Loucy (cell line): ENCODE data around the gene PTGDS.

Experiments
- EZH2phosphoT487 ChIP-seq: fragments of 200-600 bp; IDR thresholded peaks from 2 replicates; pipeline ENCODE4 v1.6.1; 2018; ENCODE audit warnings: antibody characterized with exemption, mild to moderate bottlenecking, moderate library complexity, borderline replicate concordance
- TF ChIP-seq, protein P1 (sequence below): fragments of 200-600 bp; sonication (generic); conservative IDR thresholded peaks from 2 replicates; pipeline ENCODE4 v1.5.1; 2014; ENCODE audit warnings: mild to moderate bottlenecking, antibody characterized with exemption, low read length

DNA sequence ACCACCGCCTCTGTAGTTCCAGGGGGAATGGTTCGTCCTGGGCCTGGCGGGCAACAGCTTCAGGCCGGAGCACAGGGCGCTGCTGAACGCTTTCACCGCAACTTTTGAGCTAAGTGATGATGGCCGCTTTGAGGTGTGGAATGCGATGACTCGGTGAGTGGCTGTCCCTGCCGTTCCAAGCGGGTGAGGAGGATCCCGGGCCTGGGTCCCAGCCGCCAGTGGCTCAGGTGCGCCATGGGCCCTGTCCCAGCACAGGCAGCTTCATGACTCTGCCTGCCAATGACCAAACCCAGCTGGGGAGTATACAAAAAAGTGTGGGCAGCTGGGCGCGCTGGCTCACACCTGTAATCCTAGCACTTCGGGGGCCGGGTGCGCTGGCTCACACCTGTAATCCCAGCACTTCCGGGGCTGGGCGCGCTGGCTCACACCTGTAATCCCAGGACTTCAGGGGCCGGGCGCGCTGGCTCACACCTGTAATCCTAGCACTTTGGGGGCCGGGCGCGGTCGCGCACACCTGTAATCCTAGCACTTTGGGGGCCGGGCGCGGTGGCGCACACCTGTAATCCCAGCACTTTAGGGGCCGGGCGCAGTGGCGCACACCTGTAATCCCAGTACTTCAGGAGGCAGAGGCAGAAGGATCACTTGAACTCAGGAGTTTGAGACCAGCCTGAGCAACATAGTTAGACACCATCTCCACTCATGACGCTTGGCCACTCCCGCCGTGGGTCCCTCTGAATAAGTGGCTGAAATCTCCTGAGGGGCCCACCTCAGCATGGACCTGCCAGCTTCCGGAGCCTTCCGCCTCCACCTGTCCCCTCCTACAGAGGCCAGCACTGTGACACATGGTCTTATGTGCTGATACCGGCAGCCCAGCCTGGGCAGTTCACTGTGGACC, 24.2 kb upstream of the PTGDS start:
- TF ChIP-seq, protein P1, sequence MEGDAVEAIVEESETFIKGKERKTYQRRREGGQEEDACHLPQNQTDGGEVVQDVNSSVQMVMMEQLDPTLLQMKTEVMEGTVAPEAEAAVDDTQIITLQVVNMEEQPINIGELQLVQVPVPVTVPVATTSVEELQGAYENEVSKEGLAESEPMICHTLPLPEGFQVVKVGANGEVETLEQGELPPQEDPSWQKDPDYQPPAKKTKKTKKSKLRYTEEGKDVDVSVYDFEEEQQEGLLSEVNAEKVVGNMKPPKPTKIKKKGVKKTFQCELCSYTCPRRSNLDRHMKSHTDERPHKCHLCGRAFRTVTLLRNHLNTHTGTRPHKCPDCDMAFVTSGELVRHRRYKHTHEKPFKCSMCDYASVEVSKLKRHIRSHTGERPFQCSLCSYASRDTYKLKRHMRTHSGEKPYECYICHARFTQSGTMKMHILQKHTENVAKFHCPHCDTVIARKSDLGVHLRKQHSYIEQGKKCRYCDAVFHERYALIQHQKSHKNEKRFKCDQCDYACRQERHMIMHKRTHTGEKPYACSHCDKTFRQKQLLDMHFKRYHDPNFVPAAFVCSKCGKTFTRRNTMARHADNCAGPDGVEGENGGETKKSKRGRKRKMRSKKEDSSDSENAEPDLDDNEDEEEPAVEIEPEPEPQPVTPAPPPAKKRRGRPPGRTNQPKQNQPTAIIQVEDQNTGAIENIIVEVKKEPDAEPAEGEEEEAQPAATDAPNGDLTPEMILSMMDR, result no peak
- TF ChIP-seq EZH2phosphoT487, result no peak
